B cell (primary cell): ENCODE measurements around the gene FASLG. TPM values are rescaled to one million over a fixed set of nuclear protein-coding genes. Genes with fewer than 3 reads are reported as not detected.

ENCODE experiments used
- ATAC-seq: fragments of 200-7000 bp; cut with Tn5 transposase; one replicate; pipeline ENCODE4 v1.10.0; 2021; ENCODE audit warnings: low read depth, mild to moderate bottlenecking, moderate number of reproducible peaks, moderate library complexity
- CTCF ChIA-PET: fragments of 350-600 bp; sonication (Branson Sonifier 250); formaldehyde crosslinking; loops from one replicate; lab custom pipeline; 2021; ENCODE audit warnings: antibody characterized with exemption, inconsistent platforms; lab: Charles Lee
- POLR2A ChIA-PET: fragments of 350-600 bp; sonication (Branson Sonifier 250); formaldehyde crosslinking; loops from one replicate; lab custom pipeline; 2021; ENCODE audit warnings: antibody characterized with exemption; lab: Charles Lee
- DNase-seq: peaks from one replicate; pipeline ENCODE4 v3.0.0; 2013
- H2AFZ ChIP-seq: 2 replicates; pipeline ENCODE4 v1.6.1; 2012; ENCODE audit warnings: mild to moderate bottlenecking, low read depth, low read length; ENCODE audit not compliant: insufficient read depth, poor library complexity, severe bottlenecking
- H3K27ac ChIP-seq, 2 donors: 1 replicate in 1 of 2; 2 replicates in 1 of 2; pipeline ENCODE4 v1.5.1; 2012 to 2013; ENCODE audit warnings: low read length in 2 of 2, mild to moderate bottlenecking in 2 of 2, moderate library complexity in 1 of 2
- H3K27me3 ChIP-seq, 4 experiments: fragments of 200-600 bp in 1 of 4; sonication (generic) in 1 of 4; replicated peaks in 1 of 4; 1 replicate in 2 of 4; 2 replicates in 2 of 4; pipeline versions ENCODE4 v1.6.1 to v1.7.0; 2013 to 2016; ENCODE audit warnings: low read length in 3 of 4, mild to moderate bottlenecking in 2 of 4, mixed read lengths in 1 of 4, moderate library complexity in 1 of 4; ENCODE audit not compliant: insufficient read depth in 4 of 4, control insufficient read depth in 3 of 4; ENCODE audit errors: control extremely low read depth in 1 of 4
- H3K36me3 ChIP-seq, 2 experiments: replicated peaks in 1 of 2; 1 replicate in 1 of 2; 2 replicates in 1 of 2; pipeline versions ENCODE4 v1.6.1 to v1.7.1; 2013; ENCODE audit warnings: low read length in 1 of 2; ENCODE audit not compliant: insufficient read depth in 2 of 2, control insufficient read depth in 1 of 2; ENCODE audit errors: control extremely low read depth in 1 of 2, extremely low read depth in 1 of 2
- H3K4me1 ChIP-seq, 2 donors: fragments of 200-600 bp in 1 of 2; sonication (generic) in 1 of 2; 1 replicate in 1 of 2; 2 replicates in 1 of 2; pipeline versions ENCODE4 v1.5.1 to v1.6.1; 2013 to 2017; ENCODE audit warnings: low read length in 2 of 2; ENCODE audit not compliant: control insufficient read depth in 2 of 2, insufficient read depth in 2 of 2
- H3K4me2 ChIP-seq: replicated peaks from 2 replicates; pipeline ENCODE3; 2012; ENCODE audit warnings: mild to moderate bottlenecking, low read depth, low read length; ENCODE audit not compliant: poor library complexity, severe bottlenecking
- H3K4me3 ChIP-seq, 5 experiments: fragments of 200-600 bp in 1 of 5; sonication (generic) in 1 of 5; 1 replicate in 3 of 5; 2 replicates in 2 of 5; pipeline versions ENCODE4 v1.5.1 to v1.7.0; 2011 to 2016; ENCODE audit warnings: low read length in 4 of 5, mild to moderate bottlenecking in 4 of 5, low read depth in 2 of 5, control low read depth in 1 of 5, moderate library complexity in 1 of 5; ENCODE audit not compliant: insufficient read depth in 1 of 5; ENCODE audit errors: control extremely low read depth in 1 of 5, extremely low read depth in 1 of 5
- H3K79me2 ChIP-seq: fragments of 200-600 bp; sonication (generic); one replicate; pipeline ENCODE4 v1.6.0; 2016; ENCODE audit warnings: low read length; ENCODE audit not compliant: control insufficient read depth, insufficient read depth
- H3K9ac ChIP-seq: fragments of 200-600 bp; sonication (generic); 2 replicates; pipeline ENCODE4 v1.6.1; 2017; ENCODE audit warnings: mild to moderate bottlenecking, low read length, moderate library complexity
- H3K9me3 ChIP-seq, 3 donors: one replicate each; pipeline versions ENCODE4 v1.6.1 to v1.7.1; 2013; ENCODE audit warnings: low read length in 2 of 3; ENCODE audit not compliant: control insufficient read depth in 2 of 3, insufficient read depth in 1 of 3; ENCODE audit errors: control extremely low read depth in 1 of 3
- H4K20me1 ChIP-seq: 2 replicates; pipeline ENCODE4 v1.6.0; 2012; ENCODE audit warnings: mild to moderate bottlenecking, low read length; ENCODE audit not compliant: insufficient read depth, control insufficient read depth, poor library complexity, severe bottlenecking
- H3K27ac Mint-ChIP-seq: one replicate; pipeline ENCODE4 v1.8.0; 2021; ENCODE audit warnings: mixed read lengths
- H3K27me3 Mint-ChIP-seq: one replicate; pipeline ENCODE4 v1.8.0; 2021; ENCODE audit warnings: mixed read lengths
- H3K4me1 Mint-ChIP-seq: one replicate; pipeline ENCODE4 v1.8.0; 2021; ENCODE audit warnings: mixed read lengths
- H3K4me3 Mint-ChIP-seq: one replicate; pipeline ENCODE4 v1.8.0; 2021; ENCODE audit warnings: mixed read lengths
- H3K9me3 Mint-ChIP-seq: one replicate; pipeline ENCODE4 v1.8.0; 2022; ENCODE audit warnings: mixed read lengths; ENCODE audit not compliant: insufficient read depth
- CTCF ChIP-seq: fragments of 200-600 bp; IDR thresholded peaks from one replicate; pipeline ENCODE4 v1.8.0; 2022; ENCODE audit warnings: antibody characterized with exemption, mild to moderate bottlenecking
- EZH2 ChIP-seq: IDR thresholded peaks from 2 replicates; pipeline ENCODE4 v1.6.1; 2012; ENCODE audit warnings: borderline replicate concordance, low read depth, mild to moderate bottlenecking, moderate library complexity, low read length; ENCODE audit not compliant: insufficient read depth, poor library complexity, severe bottlenecking
- WGBS: methylation state at CpG from one replicate; pipeline ENCODE4 v1.1.5; 2013; ENCODE audit warnings: missing lambda C conversion rate; ENCODE audit not compliant: insufficient coverage; 5-methylcytosine and 5-hydroxymethylcytosine counted together
- intact Hi-C: fragments of 100-400 bp; cut with micrococcal nuclease; formaldehyde crosslinking; loops from one replicate; pipeline ENCODE4 v1.10.0; 2022
- polyA plus RNA-seq: library from polyadenylated mRNA; depleted of rRNA; stranded (reverse); fragments of >200 nt; gene quantifications from 2 replicates; pipeline ENCODE4 v1.2.3, GENCODE V29; 2012
- total RNA-seq, 2 donors: library from RNA; stranded (reverse); fragments of 120-200 nt in 1 of 2; gene quantifications; 1 replicate in 1 of 2; 2 replicates in 1 of 2; pipeline versions ENCODE4 v1.2.3 to v1.2.4, GENCODE V29; 2013 to 2022

The FASLG gene
- total and polyA plus RNA-seq, 2 donors (not counting 1 experiment from before 2014, with no cell fraction given) = 0.15 TPM; not detected in 1

DNA sequence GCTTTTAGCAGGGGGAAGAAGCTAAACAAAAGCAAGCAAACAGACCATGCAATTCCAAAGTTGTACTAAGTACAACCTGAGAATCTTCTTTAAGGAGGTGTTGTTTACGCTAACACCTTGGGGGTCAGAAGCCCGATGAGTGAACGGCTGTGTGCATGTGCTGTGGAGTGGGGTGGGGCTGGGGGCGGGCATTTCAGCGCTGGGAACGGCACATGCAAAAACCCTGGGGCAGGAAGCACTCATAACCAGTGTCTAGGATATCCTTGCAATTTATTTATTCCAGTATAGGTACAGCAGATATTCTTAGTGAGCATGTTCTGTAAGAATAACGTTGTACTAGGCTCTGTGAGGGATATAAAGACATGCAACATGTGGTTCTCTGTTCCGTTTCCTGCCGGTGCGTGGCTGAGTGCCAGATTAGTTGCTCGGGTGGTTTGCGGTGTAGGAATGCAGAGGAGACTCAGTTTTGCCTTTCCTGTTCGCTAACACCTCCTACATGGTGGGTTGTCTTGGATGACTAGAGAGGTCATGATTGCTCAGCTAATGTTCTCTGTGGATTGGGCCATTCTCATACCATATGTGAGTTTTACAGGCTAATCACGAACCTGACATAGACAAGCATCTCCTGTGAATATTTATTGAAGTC, 3.7 kb downstream of the FASLG start:
- no peaks in the 10 kb centered on the region for H4K20me1 ChIP-seq
- peak overlapping the region; percentile 58 for H3K4me2 ChIP-seq
- Mint-ChIP-seq H3K4me1 (peaks cover 13% of the 10 kb centered on the region), H3K27ac (no peak overlapping the region), H3K27me3 (no peaks in the 10 kb centered on the region), H3K4me3 (peak overlapping the region; percentile 66), H3K9me3 (no peaks in the 10 kb centered on the region)
- CTCF ChIA-PET = no interaction called here
- no peaks in the 10 kb centered on the region for H3K79me2 ChIP-seq
- POLR2A ChIA-PET = no interaction called here
- DNase-seq (peak; percentile 56), ATAC-seq (peak; percentile 66)
- H3K36me3 ChIP-seq = no peaks in the 10 kb centered on the region
- peak overlapping the region; percentile 35 for H2AFZ ChIP-seq
- H3K27me3 ChIP-seq = no peaks in the 10 kb centered on the region
- no peak overlapping the region for H3K4me3 ChIP-seq
- H3K9me3 ChIP-seq = peaks cover 0 to 1% (median 0%) of the 10 kb centered on the region in 3 donors
- H3K4me1 ChIP-seq = peaks cover 9 to 12% of the 10 kb centered on the region in 2 donors
- no peak overlapping the region for H3K27ac ChIP-seq
- intact Hi-C loops = no loop called here
- TF ChIP-seq EZH2 (no peak), CTCF (no peak)
- peak overlapping the region; percentile 16 for H3K9ac ChIP-seq
- 29% methylated on average over 10 of the region's 14 CpGs for WGBS

DNA sequence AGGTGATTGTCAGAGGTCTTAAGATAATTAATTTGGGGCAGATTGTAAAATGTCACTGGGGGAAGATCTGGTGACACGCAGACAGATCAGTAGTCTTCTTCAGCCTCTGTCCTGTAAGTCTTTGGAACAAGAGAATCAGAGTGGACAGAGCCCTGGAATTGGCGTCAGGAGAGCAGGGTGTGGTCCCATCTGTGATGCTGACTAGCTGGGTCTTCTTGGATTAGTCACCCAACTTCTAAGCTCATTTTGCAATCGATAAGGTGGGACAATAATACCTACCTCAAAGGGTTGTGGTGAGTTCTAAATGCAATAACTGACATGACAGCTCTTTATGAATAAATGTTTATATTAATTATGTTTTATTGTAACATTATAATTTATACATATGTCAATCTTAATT, 4.8 kb downstream of the FASLG start:
- Histone ChIP-seq H3K9me3 (peaks cover 0 to 1% (median 0%) of the 10 kb centered on the region in 3 donors), H3K4me2 (no peak overlapping the region), H3K4me1 (peaks cover 9 to 12% of the 10 kb centered on the region in 2 donors), H3K79me2 (no peaks in the 10 kb centered on the region), H4K20me1 (no peaks in the 10 kb centered on the region), H3K27ac (no peak overlapping the region), H3K9ac (no peak overlapping the region), H2AFZ (no peak overlapping the region), H3K36me3 (no peaks in the 10 kb centered on the region), H3K27me3 (no peaks in the 10 kb centered on the region), H3K4me3 (no peak overlapping the region)
- Mint-ChIP-seq H3K4me1 (peaks cover 13% of the 10 kb centered on the region), H3K27me3 (no peaks in the 10 kb centered on the region), H3K27ac (no peak overlapping the region), H3K4me3 (no peak overlapping the region), H3K9me3 (no peaks in the 10 kb centered on the region)
- ChIA-PET POLR2A (no interaction called here), CTCF (no interaction called here)
- 100% methylated on average over 2 of the region's 3 CpGs for WGBS
- intact Hi-C loops = no loop called here
- DNase-seq (no peak), ATAC-seq (no peak)
- TF ChIP-seq EZH2 = no peak
- TF ChIP-seq CTCF = no peak
